T-helper 9 cell (primary cell): ENCODE measurements around the gene RERE.
"Not testable (repeated sequence)": the region's sequence is repeated elsewhere in the genome, so short reads cannot be mapped to it uniquely, and the experiment has no call there.

ENCODE experiments used
- DNase-seq: peaks from one replicate; pipeline ENCODE4 v3.0.0-alpha.2; 2020

The RERE gene

GRCh38 chr1:8536515-8536914, 280.9 kb downstream of the RERE start:
- DNase-seq = no peak

- DNase-seq = no peak
Observed at GRCh38 chr1:8533907-8534306, 283.5 kb downstream of the RERE start.

GRCh38 chr1:8533124-8533523, 284.3 kb downstream of the RERE start:
- no peak for DNase-seq

- no peak for DNase-seq
Observed at GRCh38 chr1:8529901-8530300, 287.5 kb downstream of the RERE start.

GRCh38 chr1:8527941-8528340, 289.5 kb downstream of the RERE start:
- no peak for DNase-seq

GRCh38 chr1:8525558-8526275, 291.7 kb downstream of the RERE start:
- peak; percentile 33 for DNase-seq

GRCh38 chr1:8525216-8525557, 292.3 kb downstream of the RERE start:
- DNase-seq = no peak

GRCh38 chr1:8524627-8525157, 292.7 kb downstream of the RERE start:
- DNase-seq = no peak

- DNase-seq = no peak
Observed at GRCh38 chr1:8523666-8524206, 293.7 kb downstream of the RERE start.

GRCh38 chr1:8520483-8520966, 296.9 kb downstream of the RERE start:
- DNase-seq = no peak

GRCh38 chr1:8519167-8519566, 298.3 kb downstream of the RERE start:
- no peak for DNase-seq

GRCh38 chr1:8518490-8518801, 299.0 kb downstream of the RERE start:
- no peak for DNase-seq

GRCh38 chr1:8517661-8518489, 299.6 kb downstream of the RERE start:
- DNase-seq = no peak

GRCh38 chr1:8516793-8517556, 300.5 kb downstream of the RERE start:
- DNase-seq = no peak

GRCh38 chr1:8516278-8516777, 301.1 kb downstream of the RERE start:
- DNase-seq = no peak

GRCh38 chr1:8512504-8512903, 304.9 kb downstream of the RERE start:
- no peak for DNase-seq

GRCh38 chr1:8510041-8510823, 307.2 kb downstream of the RERE start:
- no peak for DNase-seq

GRCh38 chr1:8509579-8509978, 307.9 kb downstream of the RERE start:
- no peak for DNase-seq

- DNase-seq = no peak
Observed at GRCh38 chr1:8506995-8507615, 310.3 kb downstream of the RERE start.

GRCh38 chr1:8506456-8506855, 311.0 kb downstream of the RERE start:
- no peak for DNase-seq

GRCh38 chr1:8503842-8504241, 313.6 kb downstream of the RERE start:
- no peak for DNase-seq

- not testable (repeated sequence) for DNase-seq
Observed at GRCh38 chr1:8502949-8503348, 314.5 kb downstream of the RERE start.
